Muscle of back (tissue), 11 donors: ENCODE data around the gene SHISAL1. TPM values are rescaled to one million over a fixed set of nuclear protein-coding genes. Genes with fewer than 3 reads are reported as not detected.

ENCODE experiments used
- DNase-seq, 3 donors: peaks; one replicate each; pipeline versions ENCODE4 v3.0.0 to v3.0.0-alpha.2; 2013
- polyA plus RNA-seq, 10 donors: library from polyadenylated mRNA; unstranded; fragments of 120-200 nt; gene quantifications; one replicate each; pipeline ENCODE4 v1.2.1, GENCODE V29; 2013; ENCODE audit not compliant: insufficient read length in 10 of 10

The SHISAL1 gene
- polyA plus RNA-seq, 10 donors: 8.5 to 18.6 (median 11.9) TPM

- DNase-seq: no peak
Observed at GRCh38 chr22:44211256-44211945, 101.3 kb downstream of the SHISAL1 start.

- DNase-seq: no peak
Observed at GRCh38 chr22:44210722-44211121, 102.0 kb downstream of the SHISAL1 start.

GRCh38 chr22:44209343-44209742 lies 103.4 kb downstream of the SHISAL1 start:
- no peak for DNase-seq

- no peak for DNase-seq
Observed at GRCh38 chr22:44207981-44208317, 104.8 kb downstream of the SHISAL1 start.

GRCh38 chr22:44207173-44207980 lies 105.4 kb downstream of the SHISAL1 start:
- DNase-seq: no peak

GRCh38 chr22:44206696-44207095 lies 106.1 kb downstream of the SHISAL1 start:
- no peak for DNase-seq

- no peak for DNase-seq
Observed at GRCh38 chr22:44206330-44206645, 106.5 kb downstream of the SHISAL1 start.

- peak in 1 of 3 donors; percentile 10 for DNase-seq
Observed at GRCh38 chr22:44205516-44206329, 107.0 kb downstream of the SHISAL1 start.

- no peak for DNase-seq
Observed at GRCh38 chr22:44204739-44205515, 107.8 kb downstream of the SHISAL1 start.

GRCh38 chr22:44203203-44203602 lies 109.5 kb downstream of the SHISAL1 start:
- DNase-seq: no peak

GRCh38 chr22:44202261-44202789 lies 110.4 kb downstream of the SHISAL1 start:
- peak in 2 of 3 donors; percentile 22 to 73 for DNase-seq

- peak in 1 of 3 donors; percentile 18 for DNase-seq
Observed at GRCh38 chr22:44201665-44202064, 111.1 kb downstream of the SHISAL1 start.

GRCh38 chr22:44200855-44201550 lies 111.7 kb downstream of the SHISAL1 start:
- peak in 1 of 3 donors; percentile 10 for DNase-seq

- no peak for DNase-seq
Observed at GRCh38 chr22:44200451-44200850, 112.3 kb downstream of the SHISAL1 start.

- DNase-seq: no peak
Observed at GRCh38 chr22:44199866-44200265, 112.9 kb downstream of the SHISAL1 start.

GRCh38 chr22:44199164-44199563 lies 113.6 kb downstream of the SHISAL1 start:
- no peak for DNase-seq

- no peak for DNase-seq
Observed at GRCh38 chr22:44197271-44197670, 115.5 kb downstream of the SHISAL1 start.

GRCh38 chr22:44196731-44197131 lies 116.0 kb downstream of the SHISAL1 start:
- no peak for DNase-seq

- no peak for DNase-seq
Observed at GRCh38 chr22:44196241-44196640, 116.5 kb downstream of the SHISAL1 start.

- no peak for DNase-seq
Observed at GRCh38 chr22:44195189-44195871, 117.4 kb downstream of the SHISAL1 start.
